ENCODE measurements around the gene ECE1.
A peak's percentile ranks its signal among the peaks of the same experiment; 100 is the strongest.

The ECE1 gene

GRCh38 chr1:21325231-21325718 is 35.0 kb upstream of the ECE1 start:
- DNase-seq: no peak

GRCh38 chr1:21324368-21325141 is 34.3 kb upstream of the ECE1 start:
- peak; percentile 49 for DNase-seq

GRCh38 chr1:21323091-21323490 is 32.8 kb upstream of the ECE1 start:
- DNase-seq: no peak

- DNase-seq: no peak
These were observed 32.4 kb upstream of the ECE1 start for GRCh38 chr1:21322681-21323016.

- no peak for DNase-seq
These were observed 31.9 kb upstream of the ECE1 start for GRCh38 chr1:21321963-21322680.

- DNase-seq: no peak
These were observed 30.3 kb upstream of the ECE1 start for GRCh38 chr1:21320410-21321108.

- DNase-seq: no peak
These were observed 29.5 kb upstream of the ECE1 start for GRCh38 chr1:21319447-21320407.

GRCh38 chr1:21318714-21319159 is 28.5 kb upstream of the ECE1 start:
- no peak for DNase-seq

GRCh38 chr1:21318057-21318713 is 27.9 kb upstream of the ECE1 start:
- no peak for DNase-seq

GRCh38 chr1:21317690-21318043 is 27.4 kb upstream of the ECE1 start:
- no peak for DNase-seq

- no peak for DNase-seq
These were observed 26.9 kb upstream of the ECE1 start for GRCh38 chr1:21317035-21317689.

- no peak for DNase-seq
These were observed 24.6 kb upstream of the ECE1 start for GRCh38 chr1:21314743-21315396.

- no peak for DNase-seq
These were observed 23.8 kb upstream of the ECE1 start for GRCh38 chr1:21313886-21314721.

- no peak for DNase-seq
These were observed 23.1 kb upstream of the ECE1 start for GRCh38 chr1:21313203-21313885.

- DNase-seq: no peak
These were observed 22.2 kb upstream of the ECE1 start for GRCh38 chr1:21312407-21312992.

- DNase-seq: no peak
These were observed 20.8 kb upstream of the ECE1 start for GRCh38 chr1:21311016-21311415.

GRCh38 chr1:21308847-21309652 is 18.8 kb upstream of the ECE1 start:
- no peak for DNase-seq

GRCh38 chr1:21308330-21308729 is 18.1 kb upstream of the ECE1 start:
- no peak for DNase-seq

All from effector CD4-positive, alpha-beta T cell (primary cell).